ENCODE results near the gene PLEKHO1.
"Not testable (repeated sequence)": the region's sequence is repeated elsewhere in the genome, so short reads cannot be mapped to it uniquely, and the experiment has no call there.

The PLEKHO1 gene

GRCh38 chr1:150173141-150173585, 23.4 kb downstream of the PLEKHO1 start:
- DNase-seq (ENCODE audit: low read depth in 2 of 2): no peak

- no peak for DNase-seq (ENCODE audit: low read depth in 2 of 2)
Measured at GRCh38 chr1:150176593-150176992, 26.9 kb downstream of the PLEKHO1 start.

- no peak for DNase-seq (ENCODE audit: low read depth in 2 of 2)
Measured at GRCh38 chr1:150178548-150178947, 28.8 kb downstream of the PLEKHO1 start.

GRCh38 chr1:150179867-150180266, 30.2 kb downstream of the PLEKHO1 start:
- DNase-seq (ENCODE audit: low read depth in 2 of 2): no peak

- DNase-seq (ENCODE audit: low read depth in 2 of 2): no peak
Measured at GRCh38 chr1:150180474-150180873, 30.8 kb downstream of the PLEKHO1 start.

- DNase-seq (ENCODE audit: low read depth in 2 of 2): no peak
Measured at GRCh38 chr1:150182247-150182646, 32.5 kb downstream of the PLEKHO1 start.

GRCh38 chr1:150183061-150183460, 33.3 kb downstream of the PLEKHO1 start:
- no peak for DNase-seq (ENCODE audit: low read depth in 2 of 2)

- DNase-seq (ENCODE audit: low read depth in 2 of 2): no peak
Measured at GRCh38 chr1:150185481-150185880, 35.8 kb downstream of the PLEKHO1 start.

- DNase-seq (ENCODE audit: low read depth in 2 of 2): not testable (repeated sequence)
Measured at GRCh38 chr1:150186438-150186788, 36.7 kb downstream of the PLEKHO1 start.

GRCh38 chr1:150186789-150187559, 37.3 kb downstream of the PLEKHO1 start:
- no peak for DNase-seq (ENCODE audit: low read depth in 2 of 2)

- DNase-seq (ENCODE audit: low read depth in 2 of 2): no peak
Measured at GRCh38 chr1:150187560-150187931, 37.8 kb downstream of the PLEKHO1 start.

GRCh38 chr1:150192012-150192411, 42.3 kb downstream of the PLEKHO1 start:
- DNase-seq (ENCODE audit: low read depth in 2 of 2): no peak

GRCh38 chr1:150194381-150195031, 44.8 kb downstream of the PLEKHO1 start:
- no peak for DNase-seq (ENCODE audit: low read depth in 2 of 2)

GRCh38 chr1:150196417-150196816, 46.7 kb downstream of the PLEKHO1 start:
- no peak for DNase-seq (ENCODE audit: low read depth in 2 of 2)

GRCh38 chr1:150207281-150207971, 57.7 kb downstream of the PLEKHO1 start:
- no peak for DNase-seq (ENCODE audit: low read depth in 2 of 2)

- not testable (repeated sequence) for DNase-seq (ENCODE audit: low read depth in 2 of 2)
Measured at GRCh38 chr1:150208460-150208859, 58.7 kb downstream of the PLEKHO1 start.
